Mesothelial cell of epicardium (in vitro differentiated cells): ENCODE measurements around the gene ABCA1. TPM values are rescaled to one million over a fixed set of nuclear protein-coding genes. Genes with fewer than 3 reads are reported as not detected.

Experiments
- DNase-seq, 2 experiments: peaks; one replicate each; pipeline ENCODE4 v3.0.0; 2021; ENCODE audit warnings: low spot score in 2 of 2; ENCODE audit not compliant: unreplicated experiment in 2 of 2
- H3K27ac Mint-ChIP-seq: 2 replicates; pipeline ENCODE4 v1.8.0; 2021; ENCODE audit warnings: mixed read lengths
- H3K27me3 Mint-ChIP-seq: 2 replicates; pipeline ENCODE4 v1.8.0; 2021; ENCODE audit warnings: low read depth, mixed read lengths
- H3K36me3 Mint-ChIP-seq: 2 replicates; pipeline ENCODE4 v1.8.0; 2021; ENCODE audit warnings: mixed read lengths
- H3K4me1 Mint-ChIP-seq: 2 replicates; pipeline ENCODE4 v1.8.0; 2021; ENCODE audit warnings: mixed read lengths
- H3K4me3 Mint-ChIP-seq: 2 replicates; pipeline ENCODE4 v1.8.0; 2021; ENCODE audit warnings: mild to moderate bottlenecking, moderate library complexity, mixed read lengths
- H3K9me3 Mint-ChIP-seq: 2 replicates; pipeline ENCODE4 v1.8.0; 2021; ENCODE audit warnings: mixed read lengths
- total RNA-seq: library from RNA; stranded (reverse); gene quantifications from 3 replicates; pipeline ENCODE4 v1.2.1, GENCODE V29; 2021
- TF ChIP-seq, protein P1 (sequence below): fragments of 200-600 bp; sonication (generic); IDR thresholded peaks from one replicate; pipeline ENCODE4 v1.5.0; 2021; ENCODE audit warnings: antibody characterized with exemption; ENCODE audit not compliant: unreplicated experiment

The ABCA1 gene
- total RNA-seq, 1 donor from 2014 or later = 39.9 TPM

- no peaks in the 10 kb centered on the region for H3K27me3 Mint-ChIP-seq
- TF ChIP-seq, protein P1, sequence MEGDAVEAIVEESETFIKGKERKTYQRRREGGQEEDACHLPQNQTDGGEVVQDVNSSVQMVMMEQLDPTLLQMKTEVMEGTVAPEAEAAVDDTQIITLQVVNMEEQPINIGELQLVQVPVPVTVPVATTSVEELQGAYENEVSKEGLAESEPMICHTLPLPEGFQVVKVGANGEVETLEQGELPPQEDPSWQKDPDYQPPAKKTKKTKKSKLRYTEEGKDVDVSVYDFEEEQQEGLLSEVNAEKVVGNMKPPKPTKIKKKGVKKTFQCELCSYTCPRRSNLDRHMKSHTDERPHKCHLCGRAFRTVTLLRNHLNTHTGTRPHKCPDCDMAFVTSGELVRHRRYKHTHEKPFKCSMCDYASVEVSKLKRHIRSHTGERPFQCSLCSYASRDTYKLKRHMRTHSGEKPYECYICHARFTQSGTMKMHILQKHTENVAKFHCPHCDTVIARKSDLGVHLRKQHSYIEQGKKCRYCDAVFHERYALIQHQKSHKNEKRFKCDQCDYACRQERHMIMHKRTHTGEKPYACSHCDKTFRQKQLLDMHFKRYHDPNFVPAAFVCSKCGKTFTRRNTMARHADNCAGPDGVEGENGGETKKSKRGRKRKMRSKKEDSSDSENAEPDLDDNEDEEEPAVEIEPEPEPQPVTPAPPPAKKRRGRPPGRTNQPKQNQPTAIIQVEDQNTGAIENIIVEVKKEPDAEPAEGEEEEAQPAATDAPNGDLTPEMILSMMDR = no peak
- peaks cover 62% of the 10 kb centered on the region for H3K4me1 Mint-ChIP-seq
- peaks cover 2% of the 10 kb centered on the region for H3K36me3 Mint-ChIP-seq
- no peaks in the 10 kb centered on the region for H3K9me3 Mint-ChIP-seq
- DNase-seq = no peak
- H3K27ac Mint-ChIP-seq = no peak overlapping the region
- no peak overlapping the region for H3K4me3 Mint-ChIP-seq
Measured at GRCh38 chr9:104866191-104866590, 61.8 kb downstream of the ABCA1 start.

GRCh38 chr9:104864675-104865104 lies 63.3 kb downstream of the ABCA1 start:
- Mint-ChIP-seq H3K4me1 (peaks cover 55% of the 10 kb centered on the region), H3K4me3 (no peak overlapping the region), H3K9me3 (no peaks in the 10 kb centered on the region), H3K27ac (peak overlapping the region; percentile 82), H3K36me3 (peaks cover 4% of the 10 kb centered on the region), H3K27me3 (no peaks in the 10 kb centered on the region)
- no peak for DNase-seq
- TF ChIP-seq, protein P1 = no peak

DNA sequence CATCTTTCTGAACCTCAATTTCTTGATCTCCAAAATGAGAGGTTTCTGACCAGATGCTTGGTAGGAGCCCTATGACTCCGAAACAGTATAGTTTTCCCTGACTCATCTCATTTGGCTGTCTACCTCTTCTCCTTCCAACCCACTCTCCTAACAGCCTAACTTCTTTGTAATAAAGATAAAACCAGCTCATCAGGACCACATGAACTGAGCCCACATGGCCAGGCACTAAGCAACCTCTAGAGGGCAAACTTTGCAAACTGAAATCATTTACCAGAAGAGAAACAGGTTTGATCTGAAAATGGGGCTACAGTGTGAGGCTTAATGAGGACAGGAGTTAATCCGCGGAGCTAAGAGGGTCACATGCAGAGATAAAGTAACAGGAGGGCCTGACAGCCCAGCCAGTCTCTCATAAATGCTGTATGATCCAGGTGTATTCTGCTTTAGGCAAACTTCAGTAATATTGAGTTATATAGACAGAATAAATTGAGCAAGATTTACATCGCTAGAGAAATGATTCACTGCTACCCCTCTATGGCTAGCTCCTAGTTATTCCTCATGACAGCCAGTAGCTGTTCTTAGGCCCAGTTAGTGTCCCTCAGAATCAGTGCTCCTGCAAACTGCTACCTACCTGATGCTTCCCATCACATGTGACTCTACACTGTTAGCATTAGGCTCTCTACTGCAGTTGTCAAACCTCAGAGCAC lies 64.6 kb downstream of the ABCA1 start:
- H3K9me3 Mint-ChIP-seq = no peaks in the 10 kb centered on the region
- H3K4me1 Mint-ChIP-seq = peaks cover 42% of the 10 kb centered on the region
- H3K36me3 Mint-ChIP-seq = peaks cover 7% of the 10 kb centered on the region
- no peak overlapping the region for H3K4me3 Mint-ChIP-seq
- TF ChIP-seq, protein P1 = peak; percentile 68
- DNase-seq = no peak
- H3K27me3 Mint-ChIP-seq = no peaks in the 10 kb centered on the region
- H3K27ac Mint-ChIP-seq = peak overlapping the region; percentile 1

DNA sequence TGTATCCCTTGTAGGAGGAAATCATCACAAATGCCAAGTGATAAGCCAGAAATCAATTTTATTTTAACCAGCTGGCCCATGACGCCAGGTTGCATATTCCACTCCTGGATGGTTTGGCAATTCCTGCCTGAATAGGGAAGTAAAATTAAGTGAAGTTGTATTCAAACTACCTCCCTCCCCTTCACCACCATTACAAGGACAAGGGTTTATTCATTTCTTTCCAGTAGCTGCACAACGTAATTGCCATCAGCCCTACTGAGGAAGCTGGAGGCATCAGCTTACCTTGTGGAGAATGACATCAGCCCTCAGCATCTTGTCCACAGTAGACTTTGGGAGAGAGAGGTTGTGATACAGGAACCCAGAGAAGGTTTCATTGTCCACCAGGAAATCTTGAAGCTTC lies 66.6 kb downstream of the ABCA1 start:
- no peaks in the 10 kb centered on the region for H3K9me3 Mint-ChIP-seq
- no peak overlapping the region for H3K4me3 Mint-ChIP-seq
- TF ChIP-seq, protein P1 = no peak
- H3K4me1 Mint-ChIP-seq = peaks cover 25% of the 10 kb centered on the region
- no peaks in the 10 kb centered on the region for H3K27me3 Mint-ChIP-seq
- DNase-seq = no peak
- H3K36me3 Mint-ChIP-seq = peaks cover 12% of the 10 kb centered on the region
- no peak overlapping the region for H3K27ac Mint-ChIP-seq

DNA sequence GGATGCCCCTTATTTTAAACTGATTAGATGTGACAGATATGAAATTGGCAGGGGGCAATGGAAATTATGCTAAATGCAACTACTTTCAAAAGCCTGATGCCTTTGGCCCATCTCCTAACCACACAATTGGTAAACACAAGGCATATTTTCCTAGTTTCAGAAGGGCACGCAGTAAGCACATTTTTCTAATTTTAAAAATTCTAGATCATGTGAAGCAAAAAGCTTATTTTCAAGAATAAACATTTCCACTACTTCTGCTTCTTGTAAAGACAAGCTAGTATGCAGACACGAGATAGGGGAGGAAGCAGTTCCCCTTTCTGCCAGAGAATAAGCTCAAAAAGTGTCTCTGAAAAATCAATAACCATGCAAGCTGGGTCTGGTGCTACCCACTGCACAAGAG lies 67.7 kb downstream of the ABCA1 start:
- peaks cover 16% of the 10 kb centered on the region for H3K36me3 Mint-ChIP-seq
- H3K27ac Mint-ChIP-seq = no peak overlapping the region
- H3K27me3 Mint-ChIP-seq = no peaks in the 10 kb centered on the region
- no peaks in the 10 kb centered on the region for H3K9me3 Mint-ChIP-seq
- no peak overlapping the region for H3K4me3 Mint-ChIP-seq
- no peak for DNase-seq
- TF ChIP-seq, protein P1 = no peak
- H3K4me1 Mint-ChIP-seq = peaks cover 23% of the 10 kb centered on the region

- peaks cover 18% of the 10 kb centered on the region for H3K36me3 Mint-ChIP-seq
- H3K4me1 Mint-ChIP-seq = peaks cover 13% of the 10 kb centered on the region
- H3K27me3 Mint-ChIP-seq = no peaks in the 10 kb centered on the region
- H3K27ac Mint-ChIP-seq = no peak overlapping the region
- DNase-seq = no peak
- TF ChIP-seq, protein P1 = no peak
- no peaks in the 10 kb centered on the region for H3K9me3 Mint-ChIP-seq
- H3K4me3 Mint-ChIP-seq = no peak overlapping the region
Measured at GRCh38 chr9:104858846-104859245, 69.1 kb downstream of the ABCA1 start.
